Endothelial cell (in vitro differentiated cells): Measurements from ENCODE around the gene COX5A. TPM values are rescaled to one million over a fixed set of nuclear protein-coding genes. Genes with fewer than 3 reads are reported as not detected.
A peak's percentile ranks its signal among the peaks of the same experiment; 100 is the strongest.
"Not testable (repeated sequence)": the region's sequence is repeated elsewhere in the genome, so short reads cannot be mapped to it uniquely, and the experiment has no call there.

Source experiments
- DNase-seq: peaks from one replicate; pipeline ENCODE4 v3.0.0; 2021; ENCODE audit warnings: low spot score
- H3K27ac Mint-ChIP-seq: one replicate; pipeline ENCODE4 v1.8.0; 2021; ENCODE audit warnings: mixed read lengths, inconsistent platforms; ENCODE audit not compliant: unreplicated experiment
- H3K27me3 Mint-ChIP-seq: one replicate; pipeline ENCODE4 v1.8.0; 2021; ENCODE audit warnings: mild to moderate bottlenecking, moderate library complexity, mixed read lengths, inconsistent platforms; ENCODE audit not compliant: unreplicated experiment
- H3K36me3 Mint-ChIP-seq: one replicate; pipeline ENCODE4 v1.8.0; 2021; ENCODE audit warnings: mild to moderate bottlenecking, low read depth, mixed read lengths, inconsistent platforms; ENCODE audit not compliant: unreplicated experiment
- H3K4me1 Mint-ChIP-seq: one replicate; pipeline ENCODE4 v1.8.0; 2021; ENCODE audit warnings: mild to moderate bottlenecking, mixed read lengths, inconsistent platforms; ENCODE audit not compliant: unreplicated experiment
- H3K4me3 Mint-ChIP-seq: one replicate; pipeline ENCODE4 v1.8.0; 2021; ENCODE audit warnings: mild to moderate bottlenecking, mixed read lengths, inconsistent platforms; ENCODE audit not compliant: unreplicated experiment
- H3K9me3 Mint-ChIP-seq: one replicate; pipeline ENCODE4 v1.8.0; 2021; ENCODE audit warnings: mixed read lengths, inconsistent platforms; ENCODE audit not compliant: unreplicated experiment
- total RNA-seq: library from RNA; stranded (reverse); fragmentation: NEBNext Ultra II Directional; extraction: Animal tissue kit (Norgen Biotek cat#: 25700); gene quantifications from one replicate; pipeline ENCODE4 v1.2.1, GENCODE V29; 2021; ENCODE audit not compliant: unreplicated experiment
- TF ChIP-seq, protein P1 (sequence below): fragments of 200-600 bp; sonication (generic); IDR thresholded peaks from one replicate; pipeline ENCODE4 v1.5.0; 2021; ENCODE audit warnings: antibody characterized with exemption; ENCODE audit not compliant: unreplicated experiment

The COX5A gene
- total RNA-seq, 1 donor from 2014 or later, result 182 TPM

DNA sequence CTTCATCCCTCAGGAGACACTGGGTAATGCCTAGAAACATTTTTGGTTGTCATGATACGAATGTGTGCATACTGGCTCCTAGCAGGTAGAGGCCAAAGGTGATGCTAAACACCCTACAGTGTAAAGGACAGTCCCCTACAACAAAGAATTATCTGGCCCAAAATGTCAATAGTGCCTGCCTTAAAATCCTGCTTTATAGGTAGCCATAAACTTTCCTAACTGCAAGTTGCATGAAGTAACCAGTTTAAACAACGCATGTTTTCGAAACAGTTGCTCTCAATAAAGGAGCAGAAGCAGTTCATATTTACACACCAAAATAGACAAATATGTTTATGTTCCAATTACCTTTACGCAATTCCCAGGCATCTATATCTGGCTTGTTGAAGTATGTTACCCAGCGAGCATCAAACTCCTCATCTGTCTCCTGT, 9.1 kb downstream of the COX5A start:
- no peak for DNase-seq
- peak overlapping the region; percentile 25 for H3K4me3 Mint-ChIP-seq
- no peak overlapping the region for H3K27ac Mint-ChIP-seq
- H3K4me1 Mint-ChIP-seq, result no peaks in the 10 kb centered on the region
- H3K36me3 Mint-ChIP-seq, result peaks cover 9% of the 10 kb centered on the region
- no peaks in the 10 kb centered on the region for H3K9me3 Mint-ChIP-seq
- no peaks in the 10 kb centered on the region for H3K27me3 Mint-ChIP-seq
- TF ChIP-seq, protein P1, sequence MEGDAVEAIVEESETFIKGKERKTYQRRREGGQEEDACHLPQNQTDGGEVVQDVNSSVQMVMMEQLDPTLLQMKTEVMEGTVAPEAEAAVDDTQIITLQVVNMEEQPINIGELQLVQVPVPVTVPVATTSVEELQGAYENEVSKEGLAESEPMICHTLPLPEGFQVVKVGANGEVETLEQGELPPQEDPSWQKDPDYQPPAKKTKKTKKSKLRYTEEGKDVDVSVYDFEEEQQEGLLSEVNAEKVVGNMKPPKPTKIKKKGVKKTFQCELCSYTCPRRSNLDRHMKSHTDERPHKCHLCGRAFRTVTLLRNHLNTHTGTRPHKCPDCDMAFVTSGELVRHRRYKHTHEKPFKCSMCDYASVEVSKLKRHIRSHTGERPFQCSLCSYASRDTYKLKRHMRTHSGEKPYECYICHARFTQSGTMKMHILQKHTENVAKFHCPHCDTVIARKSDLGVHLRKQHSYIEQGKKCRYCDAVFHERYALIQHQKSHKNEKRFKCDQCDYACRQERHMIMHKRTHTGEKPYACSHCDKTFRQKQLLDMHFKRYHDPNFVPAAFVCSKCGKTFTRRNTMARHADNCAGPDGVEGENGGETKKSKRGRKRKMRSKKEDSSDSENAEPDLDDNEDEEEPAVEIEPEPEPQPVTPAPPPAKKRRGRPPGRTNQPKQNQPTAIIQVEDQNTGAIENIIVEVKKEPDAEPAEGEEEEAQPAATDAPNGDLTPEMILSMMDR, result no peak

DNA sequence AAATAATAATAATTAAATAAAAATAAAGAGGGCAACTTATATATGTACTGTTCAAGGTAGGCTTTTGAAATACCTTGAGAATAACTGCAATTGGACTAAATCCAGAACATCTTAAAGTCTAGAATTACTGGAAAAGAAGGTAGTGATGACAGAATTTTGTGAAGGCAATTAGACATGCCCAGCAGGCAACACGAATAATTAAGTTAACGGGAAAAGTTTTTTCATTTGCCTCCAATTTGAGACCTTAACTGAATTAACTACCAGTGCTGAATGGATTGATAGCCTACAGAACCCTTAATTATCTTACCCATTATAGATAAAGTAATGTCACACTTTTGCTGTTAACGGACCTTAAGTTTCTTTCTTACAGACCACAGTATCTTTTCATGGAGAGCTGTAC, 13.3 kb downstream of the COX5A start:
- DNase-seq, result no peak
- no peaks in the 10 kb centered on the region for H3K9me3 Mint-ChIP-seq
- H3K36me3 Mint-ChIP-seq, result peaks cover 28% of the 10 kb centered on the region
- H3K27me3 Mint-ChIP-seq, result no peaks in the 10 kb centered on the region
- H3K27ac Mint-ChIP-seq, result no peak overlapping the region
- TF ChIP-seq, protein P1, result no peak
- no peak overlapping the region for H3K4me3 Mint-ChIP-seq
- no peaks in the 10 kb centered on the region for H3K4me1 Mint-ChIP-seq

DNA sequence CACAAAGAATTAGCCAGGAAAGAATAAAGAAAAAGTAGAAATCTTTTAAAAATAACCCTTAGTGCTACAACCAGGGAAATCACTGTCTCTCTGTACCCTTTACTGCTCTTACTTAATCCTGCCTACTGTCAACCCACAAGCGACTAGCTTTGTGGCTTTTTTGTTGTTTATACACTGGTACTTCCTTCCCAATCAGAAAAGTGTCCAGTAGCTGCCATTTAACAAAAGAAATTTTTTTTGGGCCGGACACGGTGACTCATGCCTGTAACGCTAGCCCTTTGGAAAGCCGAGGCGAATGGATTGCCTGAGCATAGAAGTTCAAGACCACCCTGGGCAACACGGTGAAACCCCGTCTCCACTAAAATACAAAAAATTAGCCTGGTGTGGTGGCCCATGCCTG, 17.4 kb downstream of the COX5A start:
- Mint-ChIP-seq H3K27me3 (no peaks in the 10 kb centered on the region), H3K27ac (no peak overlapping the region), H3K4me1 (no peaks in the 10 kb centered on the region), H3K9me3 (no peaks in the 10 kb centered on the region), H3K4me3 (no peak overlapping the region), H3K36me3 (peaks cover 38% of the 10 kb centered on the region)
- TF ChIP-seq, protein P1, result no peak
- DNase-seq, result no peak

DNA sequence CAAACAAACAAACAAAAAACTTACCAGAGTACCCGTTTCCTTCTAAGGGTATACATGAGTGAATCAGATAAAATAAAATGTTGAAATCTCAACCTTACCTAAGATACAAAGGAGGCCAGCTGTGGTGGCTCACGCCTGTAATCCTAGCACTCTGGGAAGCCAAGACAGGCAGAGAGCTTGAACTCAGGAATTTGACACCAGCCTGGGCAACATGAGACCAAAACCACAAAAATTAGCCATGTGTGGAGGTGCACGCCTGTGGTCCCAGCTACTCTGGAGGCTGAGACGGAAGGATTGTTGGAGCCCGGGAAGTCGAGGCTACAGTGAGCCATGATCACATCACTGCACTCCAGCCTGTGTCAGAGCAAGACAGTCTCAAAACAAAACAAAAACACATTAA, 20.2 kb downstream of the COX5A start:
- TF ChIP-seq, protein P1, result no peak
- Mint-ChIP-seq H3K4me1 (no peaks in the 10 kb centered on the region), H3K9me3 (no peaks in the 10 kb centered on the region), H3K27ac (no peak overlapping the region), H3K36me3 (peaks cover 33% of the 10 kb centered on the region), H3K4me3 (no peak overlapping the region), H3K27me3 (no peaks in the 10 kb centered on the region)
- DNase-seq, result no peak

DNA sequence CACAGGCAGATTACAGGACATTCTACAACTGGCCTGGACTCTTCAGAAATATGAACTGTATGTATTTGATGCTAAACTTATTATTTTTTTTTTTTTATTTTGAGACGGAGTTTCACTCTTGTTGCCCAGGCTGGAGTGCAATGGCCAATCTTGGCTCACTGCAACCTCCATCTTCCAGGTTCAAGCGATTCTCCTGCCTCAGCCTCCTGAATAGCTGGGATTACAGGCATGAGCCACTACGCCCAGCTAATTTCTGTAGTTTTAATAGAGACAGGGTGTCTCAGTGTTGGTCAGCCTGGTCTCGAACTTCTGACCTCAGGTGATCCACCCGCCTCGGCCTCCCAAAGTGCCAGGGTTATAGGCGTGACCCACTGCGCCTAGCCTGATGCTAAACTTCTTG, 24.1 kb downstream of the COX5A start:
- not testable (repeated sequence) for H3K9me3 Mint-ChIP-seq, H3K27me3 Mint-ChIP-seq, H3K4me3 Mint-ChIP-seq, DNase-seq, H3K27ac Mint-ChIP-seq, H3K4me1 Mint-ChIP-seq
- peaks cover 16% of the 10 kb centered on the region for H3K36me3 Mint-ChIP-seq

DNA sequence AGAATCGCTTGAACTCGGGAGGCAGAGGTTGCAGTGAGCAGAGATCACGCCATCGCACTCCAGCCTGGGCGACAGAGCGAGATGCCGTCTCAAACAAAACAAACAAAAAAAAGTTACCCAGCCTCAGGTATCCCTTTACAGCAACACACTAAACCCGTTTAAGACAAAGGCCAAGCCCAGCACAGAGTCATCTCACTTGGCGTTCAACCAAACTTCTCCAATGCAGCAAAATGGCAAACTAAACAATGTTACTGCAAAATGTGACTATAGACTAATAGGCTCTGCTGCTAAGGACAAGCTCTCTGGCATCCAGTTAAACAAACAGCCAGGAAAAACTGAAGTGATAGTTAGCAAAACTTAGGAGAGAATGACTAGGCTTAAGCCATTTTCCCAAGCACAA, 24.8 kb downstream of the COX5A start:
- Mint-ChIP-seq H3K9me3 (no peaks in the 10 kb centered on the region), H3K36me3 (peaks cover 11% of the 10 kb centered on the region), H3K4me3 (no peak overlapping the region), H3K27me3 (peaks cover 2% of the 10 kb centered on the region), H3K4me1 (no peaks in the 10 kb centered on the region), H3K27ac (no peak overlapping the region)
- DNase-seq, result no peak
- TF ChIP-seq, protein P1, result no peak
